SK-N-SH (cell line): Measurements from ENCODE around the gene PRRC2A. TPM values are rescaled to one million over a fixed set of nuclear protein-coding genes. Genes with fewer than 3 reads are reported as not detected.

Source experiments
- CTCF ChIA-PET: fragments of 300-600, 350-600 bp; formaldehyde crosslinking; extraction: SDS; loops from one replicate; lab custom pipeline; 2021; lab: Yijun Ruan, JAX
- POLR2A ChIA-PET: fragments of 350-600 bp; sonication (Branson Sonifier 250); formaldehyde crosslinking; extraction: SDS; loops from one replicate; lab custom pipeline; 2020; ENCODE audit warnings: antibody characterized with exemption, inconsistent platforms; lab: Yijun Ruan, JAX
- DNase-seq: peaks from one replicate; pipeline ENCODE4 v3.0.0; 2012
- H2AFZ ChIP-seq: fragments of 200-600 bp; sonication (generic); 2 replicates; pipeline ENCODE4 v1.8.1; 2016; ENCODE audit warnings: antibody characterized with exemption, mild to moderate bottlenecking, low read depth
- H3F3A ChIP-seq: fragments of 200-600 bp; sonication (generic); replicated peaks from 2 replicates; pipeline ENCODE3; 2016; ENCODE audit warnings: antibody characterized with exemption, mild to moderate bottlenecking; ENCODE audit not compliant: insufficient read depth
- H3K27ac ChIP-seq, 2 experiments: fragments of 200-500 bp in 1 of 2; fragments of 200-600 bp in 1 of 2; sonication (Bioruptor generic) in 1 of 2; sonication (generic), shearing (Covaris generic) in 1 of 2; 2 replicates each; pipeline versions ENCODE4 v1.5.1 to v1.6.1; 2014 to 2016; ENCODE audit warnings: low read depth in 2 of 2, inconsistent platforms in 1 of 2, low read length in 1 of 2, mild to moderate bottlenecking in 1 of 2, mixed read lengths in 1 of 2
- H3K27me3 ChIP-seq: fragments of 200-600 bp; sonication (generic), shearing (Covaris generic); 2 replicates; pipeline ENCODE4 v1.6.1; 2016; ENCODE audit warnings: mixed run types; ENCODE audit not compliant: insufficient read depth
- H3K36me3 ChIP-seq, 2 experiments: fragments of 200-500 bp in 1 of 2; fragments of 200-600 bp in 1 of 2; sonication (Bioruptor generic) in 1 of 2; sonication (generic) in 1 of 2; replicated peaks in 1 of 2; 2 replicates each; pipeline versions ENCODE3 to v1.5.1; 2014 to 2016; ENCODE audit warnings: low read length in 1 of 2, mild to moderate bottlenecking in 1 of 2; ENCODE audit not compliant: insufficient read depth in 2 of 2, control insufficient read depth in 1 of 2
- H3K4me1 ChIP-seq, 2 experiments: fragments of 200-500 bp in 1 of 2; fragments of 200-600 bp in 1 of 2; sonication (Bioruptor generic) in 1 of 2; sonication (generic), shearing (Covaris generic) in 1 of 2; 2 replicates each; pipeline versions ENCODE4 v1.5.1 to v1.6.1; 2014 to 2016; ENCODE audit warnings: low read depth in 1 of 2, low read length in 1 of 2, mixed run types in 1 of 2; ENCODE audit not compliant: insufficient read depth in 2 of 2, control insufficient read depth in 1 of 2
- H3K4me2 ChIP-seq: fragments of 200-600 bp; sonication (generic), shearing (Covaris generic); 2 replicates; pipeline ENCODE4 v1.6.1; 2017; ENCODE audit warnings: mixed run types
- H3K4me3 ChIP-seq, 2 experiments: fragments of 200-500 bp in 1 of 2; fragments of 200-600 bp in 1 of 2; sonication (Bioruptor generic) in 1 of 2; sonication (generic), shearing (Covaris generic) in 1 of 2; 2 replicates each; pipeline versions ENCODE4 v1.5.1 to v1.8.1; 2014 to 2016; ENCODE audit warnings: low read depth in 2 of 2, inconsistent platforms in 1 of 2, low read length in 1 of 2, mild to moderate bottlenecking in 1 of 2, mixed read lengths in 1 of 2, moderate library complexity in 1 of 2
- H3K79me2 ChIP-seq: fragments of 200-600 bp; sonication (generic); 2 replicates; pipeline ENCODE4 v1.8.1; 2017; ENCODE audit warnings: mild to moderate bottlenecking; ENCODE audit not compliant: insufficient read depth
- H3K9ac ChIP-seq: fragments of 200-600 bp; sonication (generic); 2 replicates; pipeline ENCODE4 v1.6.1; 2017; ENCODE audit warnings: mixed run types
- H3K9me2 ChIP-seq: fragments of 200-600 bp; sonication (generic); 2 replicates; pipeline ENCODE4 v1.6.1; 2017; ENCODE audit warnings: mixed run types
- H3K9me3 ChIP-seq: fragments of 200-600 bp; sonication (generic); 2 replicates; pipeline ENCODE4 v1.6.1; 2017; ENCODE audit warnings: mixed run types, mild to moderate bottlenecking, moderate library complexity
- H4K20me1 ChIP-seq: fragments of 200-600 bp; sonication (generic); 2 replicates; pipeline ENCODE4 v1.6.1; 2017; ENCODE audit warnings: mild to moderate bottlenecking, mixed run types; ENCODE audit not compliant: insufficient read depth
- CHD2 ChIP-seq: fragments of 150-350 bp; IDR thresholded peaks from 2 replicates; pipeline ENCODE4 v1.6.1; 2018; ENCODE audit warnings: low read length; ENCODE audit not compliant: partially characterized antibody
- CTCF ChIP-seq: fragments of 200-600 bp; sonication (generic); IDR thresholded peaks from 2 replicates; pipeline ENCODE4 v1.6.1; 2017; ENCODE audit warnings: antibody characterized with exemption, mild to moderate bottlenecking, moderate library complexity
- EP300 ChIP-seq, 2 experiments: IDR thresholded peaks; 2 replicates each; pipeline versions ENCODE4 v1.4.0 to v1.6.1; 2012; ENCODE audit warnings: borderline replicate concordance in 1 of 2, low read depth in 1 of 2, low read length in 1 of 2
- FOSL2 ChIP-seq: IDR thresholded peaks from 2 replicates; pipeline ENCODE4 v1.4.0; 2012; ENCODE audit warnings: low read depth, mild to moderate bottlenecking, moderate library complexity, borderline replicate concordance
- FOXJ3 ChIP-seq: sonication (generic); formaldehyde crosslinking; IDR thresholded peaks from 2 replicates; pipeline ENCODE4 v1.5.1; 2020; ENCODE audit warnings: mild to moderate bottlenecking, missing genetic modification reagents
- FOXM1 ChIP-seq: IDR thresholded peaks from 2 replicates; pipeline ENCODE4 v1.4.0; 2012; ENCODE audit warnings: low read depth, mild to moderate bottlenecking
- GABPA ChIP-seq: IDR thresholded peaks from 2 replicates; pipeline ENCODE4 v1.4.0; 2012; ENCODE audit warnings: low read depth, mild to moderate bottlenecking
- GATA2 ChIP-seq: sonication (generic); formaldehyde crosslinking; IDR thresholded peaks from 2 replicates; pipeline ENCODE4 v1.5.0; 2020; ENCODE audit warnings: mild to moderate bottlenecking, missing genetic modification reagents
- JUND ChIP-seq: IDR thresholded peaks from 2 replicates; pipeline ENCODE4 v1.4.0; 2012
- MEF2A ChIP-seq: IDR thresholded peaks from 2 replicates; pipeline ENCODE4 v1.4.0; 2012; ENCODE audit warnings: low read depth, borderline replicate concordance
- MXI1 ChIP-seq: IDR thresholded peaks from 2 replicates; pipeline ENCODE4 v1.6.1; 2012; ENCODE audit warnings: mild to moderate bottlenecking, low read depth, low read length, improper control_type of control experiment
- PBX3 ChIP-seq: IDR thresholded peaks from 2 replicates; pipeline ENCODE4; 2012
- REST ChIP-seq: IDR thresholded peaks from 2 replicates; pipeline ENCODE4 v1.6.1; 2012; ENCODE audit warnings: mild to moderate bottlenecking, low read depth, low read length, moderate library complexity
- RFX5 ChIP-seq: IDR thresholded peaks from 2 replicates; pipeline ENCODE4 v1.6.1; 2012; ENCODE audit warnings: mild to moderate bottlenecking, improper control_type of control experiment, low read length
- RXRA ChIP-seq: IDR thresholded peaks from 2 replicates; pipeline ENCODE4 v1.4.0; 2012; ENCODE audit warnings: low read depth, mild to moderate bottlenecking, borderline replicate concordance
- SIN3A ChIP-seq: IDR thresholded peaks from 2 replicates; pipeline ENCODE4 v1.6.1; 2012; ENCODE audit warnings: low read depth, mild to moderate bottlenecking, low read length, moderate library complexity, borderline replicate concordance
- TAF1 ChIP-seq: IDR thresholded peaks from 2 replicates; pipeline ENCODE4 v1.6.1; 2012; ENCODE audit warnings: low read depth, mild to moderate bottlenecking, low read length, moderate library complexity, borderline replicate concordance
- USF1 ChIP-seq: IDR thresholded peaks from 2 replicates; pipeline ENCODE4 v1.4.0; 2012; ENCODE audit warnings: low read depth, borderline replicate concordance
- ZBTB33 ChIP-seq: IDR thresholded peaks from 2 replicates; pipeline ENCODE4 v1.4.0; 2012; ENCODE audit warnings: low read depth, borderline replicate concordance
- WGBS: methylation state at CpG from one replicate; pipeline ENCODE4 v1.1.6; 2017; ENCODE audit warnings: low lambda C conversion rate; 5-methylcytosine and 5-hydroxymethylcytosine counted together
- polyA plus RNA-seq, 3 experiments: library from polyadenylated mRNA; depleted of rRNA; stranded (reverse); fragments of >200 nt; gene quantifications; 2 replicates each; pipeline ENCODE4 v1.2.3, GENCODE V29; 2012

PRRC2A gene
- polyA plus RNA-seq, 1 of the 3 experiments (the other 2 are of a cell fraction): 76.1 TPM

- Histone ChIP-seq H3K36me3 (no peaks in the 10 kb centered on the region), H4K20me1 (no peaks in the 10 kb centered on the region), H3F3A (no peaks in the 10 kb centered on the region), H3K27ac (no peak overlapping the region), H3K9me3 (no peaks in the 10 kb centered on the region), H3K4me3 (peak overlapping the region; percentile 63 to 96), H3K9ac (peak overlapping the region; percentile 88), H3K79me2 (no peaks in the 10 kb centered on the region), H3K9me2 (no peaks in the 10 kb centered on the region), H3K27me3 (no peaks in the 10 kb centered on the region), H3K4me2 (peak overlapping the region; percentile 99), H2AFZ (peak overlapping the region; percentile 99), H3K4me1 (peaks cover 0 to 11% of the 10 kb centered on the region in 2 experiments; a peak in 1 of 4 replicates)
- CTCF ChIA-PET: interaction anchor here (0.8 to 17.6 kb wide), 16 partner anchors 8 to 84 kb away, joined by 3 to 312 read pairs (median 8); partner anchors contain the start of genes ATP6V1G2, DDX39B, NCR3 and NFKBIL1
- POLR2A ChIA-PET: interaction anchor here (1.0 kb wide), 1 partner anchor 17 kb away, joined by 12 read pairs; no protein-coding TSS in a partner anchor
- WGBS: 50% methylated on average over 16 of the region's 21 CpGs
- TF ChIP-seq MXI1 (no peak), RXRA (no peak), FOXM1 (no peak), MEF2A (no peak), SIN3A (no peak), USF1 (no peak), ZBTB33 (no peak), REST (no peak), RFX5 (no peak), GABPA (no peak), FOSL2 (no peak), CHD2 (no peak), GATA2 (CRISPR knock-in tag) (no peak), PBX3 (no peak), TAF1 (no peak), EP300 (IDR thresholded peaks at IDR 0.05; ENCODE audit: borderline replicate concordance in 1 of 2, low read depth in 1 of 2, low read length in 1 of 2) (no peak), FOXJ3 (CRISPR knock-in tag) (no peak), CTCF (no peak), JUND (no peak)
- peak; percentile 45 for DNase-seq
These were observed 38.9 kb upstream of the PRRC2A start for GRCh38 chr6:31581434-31582229.
